GM12873 (cell line): Measurements from ENCODE around the gene BTG3.

Source experiments
- TF ChIP-seq, protein P1 (sequence below): IDR thresholded peaks from 2 replicates; pipeline ENCODE4 v1.5.1; 2012; ENCODE audit warnings: low read depth, mild to moderate bottlenecking, moderate library complexity, low read length, control low read depth; ENCODE audit not compliant: insufficient read depth; ENCODE audit errors: missing control alignments

The BTG3 gene

GRCh38 chr21:17552410-17552809 lies 60.3 kb downstream of the BTG3 start:
- TF ChIP-seq, protein P1, sequence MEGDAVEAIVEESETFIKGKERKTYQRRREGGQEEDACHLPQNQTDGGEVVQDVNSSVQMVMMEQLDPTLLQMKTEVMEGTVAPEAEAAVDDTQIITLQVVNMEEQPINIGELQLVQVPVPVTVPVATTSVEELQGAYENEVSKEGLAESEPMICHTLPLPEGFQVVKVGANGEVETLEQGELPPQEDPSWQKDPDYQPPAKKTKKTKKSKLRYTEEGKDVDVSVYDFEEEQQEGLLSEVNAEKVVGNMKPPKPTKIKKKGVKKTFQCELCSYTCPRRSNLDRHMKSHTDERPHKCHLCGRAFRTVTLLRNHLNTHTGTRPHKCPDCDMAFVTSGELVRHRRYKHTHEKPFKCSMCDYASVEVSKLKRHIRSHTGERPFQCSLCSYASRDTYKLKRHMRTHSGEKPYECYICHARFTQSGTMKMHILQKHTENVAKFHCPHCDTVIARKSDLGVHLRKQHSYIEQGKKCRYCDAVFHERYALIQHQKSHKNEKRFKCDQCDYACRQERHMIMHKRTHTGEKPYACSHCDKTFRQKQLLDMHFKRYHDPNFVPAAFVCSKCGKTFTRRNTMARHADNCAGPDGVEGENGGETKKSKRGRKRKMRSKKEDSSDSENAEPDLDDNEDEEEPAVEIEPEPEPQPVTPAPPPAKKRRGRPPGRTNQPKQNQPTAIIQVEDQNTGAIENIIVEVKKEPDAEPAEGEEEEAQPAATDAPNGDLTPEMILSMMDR, result no peak

GRCh38 chr21:17550671-17551308 lies 61.9 kb downstream of the BTG3 start:
- TF ChIP-seq, protein P1, result no peak

GRCh38 chr21:17548262-17548661 lies 64.4 kb downstream of the BTG3 start:
- TF ChIP-seq, protein P1, result no peak

DNA sequence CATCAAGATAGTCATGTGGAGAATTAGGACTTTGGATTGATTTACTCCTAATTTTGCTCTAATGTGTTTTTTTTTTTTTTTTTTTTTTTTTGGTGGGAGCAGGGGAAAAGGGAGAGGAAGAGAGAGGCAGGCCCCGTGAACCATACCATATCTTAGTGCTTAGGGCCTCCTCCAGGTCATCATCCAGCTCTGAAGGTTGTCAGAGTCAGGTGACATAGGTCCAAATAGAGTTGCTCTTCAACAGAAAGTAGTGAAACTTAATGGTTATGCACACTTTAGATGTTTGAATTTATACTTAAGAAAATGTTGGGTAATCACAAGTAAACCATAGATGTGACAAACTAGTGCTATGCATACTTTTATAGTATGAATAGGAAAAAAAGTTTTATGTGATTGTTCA lies 67.7 kb downstream of the BTG3 start:
- TF ChIP-seq, protein P1, result no peak
